HL-60 (cell line): ENCODE measurements around the gene HSD17B12.

Experiments
- DNase-seq, 2 experiments: peaks; one replicate each; pipeline ENCODE4 v3.0.0-alpha.2; 2010 to 2020; ENCODE audit warnings: low read depth in 1 of 2, low spot score in 1 of 2
- H3K27ac ChIP-seq: fragments of 250-450 bp; sonication (Bioruptor Pico); replicated peaks from 2 replicates; pipeline ENCODE4 v1.5.1; 2020; ENCODE audit warnings: mild to moderate bottlenecking, moderate library complexity
- H3K27me3 ChIP-seq: fragments of 250-450 bp; sonication (Bioruptor Pico); 2 replicates; pipeline ENCODE4 v1.5.1; 2021; ENCODE audit warnings: mild to moderate bottlenecking, moderate library complexity; ENCODE audit not compliant: insufficient read depth, poor library complexity, severe bottlenecking
- H3K4me3 ChIP-seq: replicated peaks from 2 replicates; pipeline ENCODE4 v1.5.1; 2011; ENCODE audit warnings: mild to moderate bottlenecking, control low read depth, low read length; ENCODE audit not compliant: insufficient read depth
- CTCF ChIP-seq: IDR thresholded peaks from one replicate; pipeline ENCODE4 v1.5.1; 2011; ENCODE audit warnings: low read length, control low read depth, inconsistent platforms; ENCODE audit not compliant: insufficient read depth
- GABPA ChIP-seq: IDR thresholded peaks from 2 replicates; pipeline ENCODE4 v1.6.1; 2012; ENCODE audit warnings: low read depth
- POLR2AphosphoS5 ChIP-seq: IDR thresholded peaks from 2 replicates; pipeline ENCODE4 v1.6.1; 2012; ENCODE audit warnings: low read depth
- REST ChIP-seq: IDR thresholded peaks from 2 replicates; pipeline ENCODE4 v1.6.1; 2012; ENCODE audit warnings: low read depth; ENCODE audit not compliant: insufficient replicate concordance
- SPI1 ChIP-seq: IDR thresholded peaks from 2 replicates; pipeline ENCODE4 v1.6.1; 2012; ENCODE audit warnings: low read depth, mild to moderate bottlenecking, borderline replicate concordance

Gene HSD17B12

GRCh38 chr11:43898574-43898973, 218.0 kb downstream of the HSD17B12 start:
- no peak for TF ChIP-seq CTCF

GRCh38 chr11:43899094-43899493, 218.6 kb downstream of the HSD17B12 start:
- no peak overlapping the region for H3K27ac ChIP-seq
- H3K4me3 ChIP-seq: no peak overlapping the region
- DNase-seq: no peak
- no peak for TF ChIP-seq POLR2AphosphoS5
- no peak for TF ChIP-seq GABPA
- no peak for TF ChIP-seq CTCF
- TF ChIP-seq REST: no peak
- no peak for TF ChIP-seq SPI1
- no peaks in the 10 kb centered on the region for H3K27me3 ChIP-seq

More at GRCh38 chr11:43898574-43898973, 218.0 kb downstream of the HSD17B12 start:
- DNase-seq: no peak
- Histone ChIP-seq H3K4me3 (no peak overlapping the region), H3K27ac (no peak overlapping the region), H3K27me3 (no peaks in the 10 kb centered on the region)

GRCh38 chr11:43901551-43901950, 221.0 kb downstream of the HSD17B12 start:
- H3K27me3 ChIP-seq: no peaks in the 10 kb centered on the region
- TF ChIP-seq SPI1: no peak
- TF ChIP-seq CTCF: no peak
- no peak for TF ChIP-seq POLR2AphosphoS5
- no peak for TF ChIP-seq REST
- TF ChIP-seq GABPA: no peak
- DNase-seq: no peak
- H3K27ac ChIP-seq: no peak overlapping the region
- H3K4me3 ChIP-seq: no peak overlapping the region

GRCh38 chr11:43903078-43903477, 222.5 kb downstream of the HSD17B12 start:
- TF ChIP-seq POLR2AphosphoS5 (no peak), GABPA (no peak), SPI1 (no peak), REST (no peak), CTCF (no peak)
- H3K27me3 ChIP-seq: no peaks in the 10 kb centered on the region
- no peak overlapping the region for H3K27ac ChIP-seq
- no peak overlapping the region for H3K4me3 ChIP-seq
- DNase-seq: no peak
